OCI-LY7 (cell line): Measurements from ENCODE around the gene TIGD4. TPM values are rescaled to one million over a fixed set of nuclear protein-coding genes. Genes with fewer than 3 reads are reported as not detected.

Experiments
- BruUV-seq: library from RNA; stranded (reverse); fragments of 400-500 nt; replicated peaks from 2 replicates; lab custom pipeline; 2021; lab: Mats Ljungman, UMichigan
- CTCF ChIA-PET: fragments of 300-600 bp; sonication (Branson Sonifier 250); formaldehyde crosslinking; loops from one replicate; lab custom pipeline; 2022; ENCODE audit warnings: antibody characterized with exemption; ENCODE audit not compliant: unreplicated experiment; lab: Charles Lee
- POLR2A ChIA-PET: fragments of 300-600 bp; sonication (Branson Sonifier 250); formaldehyde crosslinking; loops from one replicate; lab custom pipeline; 2022; ENCODE audit warnings: antibody characterized with exemption; lab: Charles Lee
- DNase-seq: peaks from one replicate; pipeline ENCODE4 v3.0.0-alpha.2; 2015; ENCODE audit warnings: low spot score
- H2AFZ ChIP-seq: fragments of 200-600 bp; sonication (generic), shearing (Covaris generic); 2 replicates; pipeline ENCODE4 v1.6.1; 2014; ENCODE audit warnings: mild to moderate bottlenecking, antibody characterized with exemption, low read length, moderate library complexity
- H3K27ac ChIP-seq: fragments of 200-600 bp; sonication (generic); 2 replicates; pipeline ENCODE4 v1.5.1; 2014; ENCODE audit warnings: mixed run types, low read depth, mild to moderate bottlenecking, moderate library complexity, low read length, inconsistent platforms; ENCODE audit not compliant: poor library complexity, severe bottlenecking
- H3K36me3 ChIP-seq: fragments of 200-600 bp; sonication (generic); 2 replicates; pipeline ENCODE4 v1.6.1; 2014; ENCODE audit warnings: mild to moderate bottlenecking, antibody characterized with exemption, low read length, moderate library complexity, mixed read lengths; ENCODE audit not compliant: insufficient read depth
- H3K4me1 ChIP-seq: fragments of 200-600 bp; sonication (generic); 2 replicates; pipeline ENCODE4 v1.5.1; 2014; ENCODE audit warnings: mild to moderate bottlenecking, low read length; ENCODE audit not compliant: insufficient read depth, poor library complexity, severe bottlenecking
- H3K4me2 ChIP-seq: fragments of 200-600 bp; sonication (generic); 2 replicates; pipeline ENCODE4 v1.6.1; 2014; ENCODE audit warnings: mild to moderate bottlenecking, low read length
- H3K4me3 ChIP-seq: fragments of 200-600 bp; sonication (generic); 2 replicates; pipeline ENCODE4 v1.5.1; 2014; ENCODE audit warnings: mild to moderate bottlenecking, low read depth, low read length; ENCODE audit not compliant: poor library complexity, severe bottlenecking
- H3K79me2 ChIP-seq: fragments of 200-600 bp; sonication (generic); 2 replicates; pipeline ENCODE4 v1.6.1; 2016; ENCODE audit warnings: low read depth, mild to moderate bottlenecking, low read length, moderate library complexity, mixed read lengths; ENCODE audit not compliant: insufficient read depth
- H3K9me2 ChIP-seq: fragments of 200-600 bp; sonication (generic); 2 replicates; pipeline ENCODE4 v1.6.1; 2016; ENCODE audit warnings: mild to moderate bottlenecking, low read length, mixed read lengths; ENCODE audit not compliant: insufficient read depth
- H3K9me3 ChIP-seq: fragments of 200-600 bp; sonication (generic); 2 replicates; pipeline ENCODE4 v1.6.1; 2014; ENCODE audit warnings: mild to moderate bottlenecking, mixed run types, low read length, mixed read lengths
- H4K20me1 ChIP-seq: fragments of 200-600 bp; sonication (generic); 2 replicates; pipeline ENCODE4 v1.6.1; 2014; ENCODE audit warnings: mild to moderate bottlenecking, antibody characterized with exemption, low read length, moderate library complexity, mixed read lengths; ENCODE audit not compliant: insufficient read depth
- CTCF ChIP-seq: fragments of 200-600 bp; sonication (generic); conservative IDR thresholded peaks from 2 replicates; pipeline ENCODE4 v1.5.1; 2014; ENCODE audit warnings: mild to moderate bottlenecking, antibody characterized with exemption, low read length, moderate library complexity, mixed read lengths
- EZH2phosphoT487 ChIP-seq: fragments of 200-600 bp; sonication (generic); IDR thresholded peaks from 2 replicates; pipeline ENCODE4 v1.6.1; 2018; ENCODE audit warnings: low read depth, borderline replicate concordance, mild to moderate bottlenecking, mixed run types, antibody characterized with exemption, low read length, moderate library complexity, mixed read lengths
- intact Hi-C: fragments of 100-400 bp; cut with micrococcal nuclease; formaldehyde crosslinking; loops from one replicate; pipeline ENCODE4 v1.10.0; 2022; ENCODE audit not compliant: unreplicated experiment
- total RNA-seq, 2 experiments: library from RNA; depleted of rRNA in 1 of 2; stranded (reverse); fragments of >200 nt in 1 of 2; shearing (Covaris generic) in 1 of 2; gene quantifications; 2 replicates each; pipeline ENCODE4 v1.2.3, GENCODE V29; 2014 to 2022

TIGD4 gene
- total RNA-seq, 2 experiments from 2014 or later, result 1.0 to 1.5 TPM

GRCh38 chr4:152825336-152825735 is 45.8 kb upstream of the TIGD4 start:
- Histone ChIP-seq H3K4me1 (no peaks in the 10 kb centered on the region), H3K4me3 (no peak overlapping the region), H3K9me3 (0 out of 2 replicates have a peak, but pooled peaks cover 3% of the 10 kb centered on the region), H3K4me2 (no peak overlapping the region), H3K9me2 (no peaks in the 10 kb centered on the region), H4K20me1 (no peaks in the 10 kb centered on the region), H2AFZ (no peak overlapping the region), H3K27ac (no peak overlapping the region), H3K79me2 (no peaks in the 10 kb centered on the region), H3K36me3 (no peaks in the 10 kb centered on the region)
- no peak for DNase-seq
- BruUV-seq, result no TSS peak
- POLR2A ChIA-PET, result interaction anchor here (1.3 kb wide), 1 partner anchor 9 kb away, joined by 3 read pairs; no protein-coding TSS in a partner anchor
- CTCF ChIA-PET, result no interaction called here
- no peak for TF ChIP-seq EZH2phosphoT487
- TF ChIP-seq CTCF, result no peak
- intact Hi-C loops, result no loop called here

- Histone ChIP-seq H2AFZ (no peak overlapping the region), H3K9me3 (0 out of 2 replicates have a peak, but pooled peaks cover 3% of the 10 kb centered on the region), H3K79me2 (no peaks in the 10 kb centered on the region), H3K36me3 (no peaks in the 10 kb centered on the region), H3K9me2 (no peaks in the 10 kb centered on the region), H3K4me1 (no peaks in the 10 kb centered on the region), H4K20me1 (no peaks in the 10 kb centered on the region), H3K4me2 (no peak overlapping the region), H3K27ac (no peak overlapping the region), H3K4me3 (no peak overlapping the region)
- TF ChIP-seq EZH2phosphoT487 (no peak), CTCF (no peak)
- POLR2A ChIA-PET, result no interaction called here
- BruUV-seq, result no TSS peak
- CTCF ChIA-PET, result no interaction called here
- intact Hi-C loops, result no loop called here
- no peak for DNase-seq
Observed at GRCh38 chr4:152824561-152824960, 45.0 kb upstream of the TIGD4 start.

- no peak overlapping the region for H2AFZ ChIP-seq
- ChIA-PET POLR2A (no interaction called here), CTCF (no interaction called here)
- no peaks in the 10 kb centered on the region for H3K36me3 ChIP-seq
- H3K4me2 ChIP-seq, result no peak overlapping the region
- no peak overlapping the region for H3K27ac ChIP-seq
- H3K4me1 ChIP-seq, result peaks cover 3% of the 10 kb centered on the region
- no peak overlapping the region for H3K4me3 ChIP-seq
- H3K9me2 ChIP-seq, result no peaks in the 10 kb centered on the region
- 0 out of 2 replicates have a peak, but pooled peaks cover 6% of the 10 kb centered on the region for H3K9me3 ChIP-seq
- H3K79me2 ChIP-seq, result no peaks in the 10 kb centered on the region
- TF ChIP-seq EZH2phosphoT487 (no peak), CTCF (no peak)
- no TSS peak for BruUV-seq
- DNase-seq, result no peak
- intact Hi-C loops, result no loop called here
- H4K20me1 ChIP-seq, result no peaks in the 10 kb centered on the region
Observed at GRCh38 chr4:152822323-152822722, 42.8 kb upstream of the TIGD4 start.
